GM18907 (cell line): ENCODE measurements around the gene BNC1.
"Not testable (repeated sequence)": the region's sequence is repeated elsewhere in the genome, so short reads cannot be mapped to it uniquely, and the experiment has no call there.

Source experiments
- ATAC-seq: cut with Tn5 transposase; IDR thresholded peaks from one replicate; pipeline ENCODE4 v1.9.1; 2021; ENCODE audit warnings: mild to moderate bottlenecking, moderate library complexity; ENCODE audit not compliant: unreplicated experiment

BNC1 gene

GRCh38 chr15:83262181-83262580, 22.3 kb downstream of the BNC1 start:
- not testable (repeated sequence) for ATAC-seq

GRCh38 chr15:83250781-83251180, 33.7 kb downstream of the BNC1 start:
- ATAC-seq, result no peak

- ATAC-seq, result no peak
Observed at GRCh38 chr15:83249030-83249343, 35.5 kb downstream of the BNC1 start.

GRCh38 chr15:83248151-83249029, 36.1 kb downstream of the BNC1 start:
- ATAC-seq, result peak; percentile 56

- no peak for ATAC-seq
Observed at GRCh38 chr15:83243634-83244033, 40.8 kb downstream of the BNC1 start.

GRCh38 chr15:83230242-83230641, 54.2 kb downstream of the BNC1 start:
- ATAC-seq, result no peak

GRCh38 chr15:83225449-83225848, 59.0 kb downstream of the BNC1 start:
- no peak for ATAC-seq

- ATAC-seq, result not testable (repeated sequence)
Observed at GRCh38 chr15:83221781-83222180, 62.7 kb downstream of the BNC1 start.

GRCh38 chr15:83219026-83219425, 65.4 kb downstream of the BNC1 start:
- no peak for ATAC-seq

GRCh38 chr15:83215306-83215705, 69.2 kb downstream of the BNC1 start:
- ATAC-seq, result no peak

- ATAC-seq, result no peak
Observed at GRCh38 chr15:83210619-83211018, 73.8 kb downstream of the BNC1 start.

- ATAC-seq, result no peak
Observed at GRCh38 chr15:83209333-83209732, 75.1 kb downstream of the BNC1 start.

- no peak for ATAC-seq
Observed at GRCh38 chr15:83208367-83208661, 76.2 kb downstream of the BNC1 start.

GRCh38 chr15:83207660-83208366, 76.7 kb downstream of the BNC1 start, which contains the start of gene HDGFL3:
TSS of gene HDGFL3 (minus strand) at chr15:83207823. CDS start at chr15:83207414, 409 bp downstream.
- ATAC-seq, result peak; percentile 41

GRCh38 chr15:83207009-83207659, 77.3 kb downstream of the BNC1 start:
- ATAC-seq, result peak; percentile 32

- no peak for ATAC-seq
Observed at GRCh38 chr15:83206526-83207008, 77.9 kb downstream of the BNC1 start.
